Measurements from ENCODE around the gene OR2J2. TPM values are rescaled to one million over a fixed set of nuclear protein-coding genes. Genes with fewer than 3 reads are reported as not detected.
"Not testable (repeated sequence)": the region's sequence is repeated elsewhere in the genome, so short reads cannot be mapped to it uniquely, and the experiment has no call there.

Gene OR2J2
- not detected for total RNA-seq

DNA sequence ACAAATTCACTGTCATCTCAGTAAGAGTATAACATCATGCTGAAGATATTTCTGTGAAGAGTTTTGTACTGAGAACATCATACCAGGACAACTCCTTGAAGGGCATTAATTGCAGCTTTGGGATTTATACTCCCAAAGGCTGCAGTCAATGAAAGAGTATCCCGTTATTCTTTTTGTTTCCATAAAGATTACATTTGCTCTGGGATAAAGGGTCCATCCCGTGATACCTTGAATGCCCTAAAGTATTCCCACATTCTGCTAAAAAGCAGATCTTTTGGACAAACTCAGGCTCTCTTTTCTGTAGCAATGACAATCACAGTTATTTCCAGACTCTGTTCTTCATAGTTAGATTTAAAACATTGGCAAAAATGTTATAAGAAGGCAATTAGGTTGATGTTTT, at the start of gene OR2J2:
Gene OR2J2 (plus strand): TSS at position 301 of the 400 bp plus-strand sequence. CDS start 2,729 bp downstream, outside the sequence.
- DNase-seq (ENCODE audit: low spot score); ATAC-seq (ENCODE audit: low FRiP score): not testable (repeated sequence)

DNA sequence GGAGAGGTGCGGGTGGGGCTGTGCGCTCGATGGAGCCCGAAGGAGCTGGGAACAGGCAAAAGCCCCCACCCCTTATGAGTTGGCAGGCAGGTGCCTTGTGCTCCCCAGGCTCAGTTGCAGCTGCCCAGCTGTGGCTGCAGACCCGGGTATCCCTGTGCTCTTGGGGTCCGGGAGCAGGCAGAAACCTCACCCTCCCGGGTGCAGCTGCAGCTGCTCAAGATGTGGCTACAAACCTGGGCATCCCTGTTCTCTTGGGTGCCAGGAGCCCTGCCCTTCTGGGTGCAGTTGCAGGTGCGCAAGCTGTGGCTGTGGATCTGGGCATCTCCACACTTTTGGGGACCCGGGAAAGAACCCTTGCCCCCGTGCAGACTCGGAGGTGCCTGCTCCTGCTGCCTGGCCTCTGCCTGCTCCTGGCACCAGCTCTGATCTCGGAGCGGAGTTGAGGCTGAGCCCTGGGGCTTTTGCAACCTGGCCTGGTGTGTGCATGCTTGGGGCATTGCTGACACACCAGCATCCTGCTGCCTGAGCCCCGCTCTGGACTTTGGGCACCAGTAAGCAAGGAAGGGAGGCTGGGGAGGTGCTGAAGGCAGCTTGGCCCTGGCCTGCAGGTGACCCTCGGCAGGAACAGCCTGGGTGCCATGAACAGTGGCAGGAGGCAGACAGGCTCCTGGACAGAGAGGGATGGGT, 41.2 kb upstream of the OR2J2 start:
- no peak for DNase-seq (ENCODE audit: low spot score)
- TF ChIP-seq, protein P1, sequence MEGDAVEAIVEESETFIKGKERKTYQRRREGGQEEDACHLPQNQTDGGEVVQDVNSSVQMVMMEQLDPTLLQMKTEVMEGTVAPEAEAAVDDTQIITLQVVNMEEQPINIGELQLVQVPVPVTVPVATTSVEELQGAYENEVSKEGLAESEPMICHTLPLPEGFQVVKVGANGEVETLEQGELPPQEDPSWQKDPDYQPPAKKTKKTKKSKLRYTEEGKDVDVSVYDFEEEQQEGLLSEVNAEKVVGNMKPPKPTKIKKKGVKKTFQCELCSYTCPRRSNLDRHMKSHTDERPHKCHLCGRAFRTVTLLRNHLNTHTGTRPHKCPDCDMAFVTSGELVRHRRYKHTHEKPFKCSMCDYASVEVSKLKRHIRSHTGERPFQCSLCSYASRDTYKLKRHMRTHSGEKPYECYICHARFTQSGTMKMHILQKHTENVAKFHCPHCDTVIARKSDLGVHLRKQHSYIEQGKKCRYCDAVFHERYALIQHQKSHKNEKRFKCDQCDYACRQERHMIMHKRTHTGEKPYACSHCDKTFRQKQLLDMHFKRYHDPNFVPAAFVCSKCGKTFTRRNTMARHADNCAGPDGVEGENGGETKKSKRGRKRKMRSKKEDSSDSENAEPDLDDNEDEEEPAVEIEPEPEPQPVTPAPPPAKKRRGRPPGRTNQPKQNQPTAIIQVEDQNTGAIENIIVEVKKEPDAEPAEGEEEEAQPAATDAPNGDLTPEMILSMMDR (IDR thresholded peaks at IDR 0.05): no peak
- no peak for ATAC-seq (ENCODE audit: low FRiP score)

DNA sequence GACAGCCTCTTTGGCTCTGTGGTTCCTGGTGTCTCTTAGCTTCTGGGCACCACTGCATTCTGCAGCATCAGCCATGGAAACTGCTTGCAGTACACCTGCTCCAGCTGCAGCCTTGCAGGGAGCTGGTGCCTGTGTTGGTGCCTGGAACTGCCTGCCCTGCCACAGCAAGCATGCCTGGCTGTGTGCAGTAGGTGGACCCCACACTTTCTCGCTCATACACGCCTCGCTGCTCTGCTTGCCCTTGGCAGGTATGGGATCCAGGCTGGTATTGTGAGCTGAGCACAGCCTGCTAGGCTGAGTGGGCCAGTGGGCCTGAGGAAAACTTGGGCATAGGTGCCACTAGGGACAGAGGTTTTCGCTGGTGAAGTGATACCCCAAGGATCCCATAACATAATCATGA, 40.1 kb upstream of the OR2J2 start:
- no peak for DNase-seq (ENCODE audit: low spot score)
- TF ChIP-seq, protein P1 (IDR thresholded peaks at IDR 0.05): no peak
- ATAC-seq (ENCODE audit: low FRiP score): no peak

DNA sequence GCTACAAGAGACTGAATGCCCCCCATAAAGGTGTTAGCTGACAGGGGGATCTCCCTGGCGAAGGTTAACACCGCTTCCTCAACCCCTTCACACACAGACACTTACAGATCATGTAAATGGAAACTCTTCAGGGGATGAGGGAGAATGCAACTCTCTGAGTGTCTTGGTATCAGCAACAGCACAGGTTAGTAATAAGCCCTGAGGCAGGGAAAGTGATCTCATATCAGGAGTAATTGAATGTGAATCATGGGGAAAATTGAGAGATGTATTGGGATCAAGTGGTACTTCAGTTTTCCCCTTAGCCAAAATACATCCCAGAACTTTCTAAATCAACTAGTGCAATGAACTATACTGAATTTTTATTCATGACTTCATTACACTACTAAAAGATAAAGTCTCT, 39.0 kb upstream of the OR2J2 start:
- TF ChIP-seq, protein P1 (IDR thresholded peaks at IDR 0.05): no peak
- DNase-seq (ENCODE audit: low spot score) (no peak), ATAC-seq (ENCODE audit: low FRiP score) (no peak)

DNA sequence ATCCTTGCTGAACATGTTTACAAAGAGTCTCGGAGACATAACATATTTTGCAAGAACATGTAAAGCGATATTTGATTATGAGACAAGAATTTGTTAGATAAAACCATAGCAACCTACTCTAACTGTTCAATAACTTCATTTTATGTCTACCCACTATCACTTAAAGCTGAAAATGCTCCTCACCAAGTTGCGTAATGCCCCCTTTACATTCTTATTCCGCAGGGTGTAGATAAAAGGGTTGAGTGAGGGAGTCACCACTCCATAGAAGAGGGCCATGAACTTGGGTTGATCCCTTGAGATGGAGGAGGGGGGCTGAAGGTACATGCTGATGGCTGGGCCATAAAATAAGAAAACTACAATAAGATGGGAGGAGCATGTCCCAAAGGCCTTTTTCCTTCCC, 33.0 kb upstream of the OR2J2 start:
- ATAC-seq (ENCODE audit: low FRiP score): no peak
- no peak for DNase-seq (ENCODE audit: low spot score)
- TF ChIP-seq, protein P1 (IDR thresholded peaks at IDR 0.05): no peak

DNA sequence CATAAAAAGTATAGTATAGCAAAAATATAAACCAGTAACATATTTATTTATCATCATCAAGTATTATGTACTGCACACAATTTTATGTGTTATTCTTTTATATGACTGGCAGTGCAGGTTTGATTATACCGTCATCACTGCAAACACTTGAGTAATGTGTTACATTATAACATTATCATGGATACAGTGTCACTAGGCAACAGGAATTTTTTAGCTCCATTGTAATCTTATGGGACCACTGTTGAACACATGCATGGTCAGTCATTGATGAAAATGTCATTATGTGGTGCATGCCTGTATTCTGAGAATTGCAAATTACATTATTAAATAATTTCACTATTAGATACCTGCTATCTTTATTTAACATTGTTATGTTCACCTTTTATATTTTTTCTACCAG, 29.1 kb upstream of the OR2J2 start:
- ATAC-seq (ENCODE audit: low FRiP score): no peak
- TF ChIP-seq, protein P1 (IDR thresholded peaks at IDR 0.05): no peak

DNA sequence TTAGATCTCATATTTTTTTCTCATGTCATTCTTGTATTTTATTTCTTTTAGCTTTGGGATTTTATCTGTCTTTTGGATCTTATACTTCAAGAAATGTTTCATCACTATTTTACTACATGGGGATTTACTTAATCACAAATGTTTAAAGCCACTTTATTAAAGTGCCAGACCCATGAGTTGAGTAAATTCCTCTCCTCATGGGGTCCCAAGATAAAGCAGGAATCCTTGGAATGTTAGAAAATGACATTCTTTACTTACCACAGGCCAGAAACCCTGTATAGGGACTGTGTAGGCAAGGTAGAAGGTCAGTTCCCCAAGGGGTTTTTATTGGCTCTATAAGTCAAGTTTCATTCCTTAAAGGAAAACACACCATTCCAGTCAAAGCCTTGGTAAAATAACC, 28.4 kb upstream of the OR2J2 start:
- DNase-seq (ENCODE audit: low spot score): no peak
- ATAC-seq (ENCODE audit: low FRiP score): no peak
- TF ChIP-seq, protein P1 (IDR thresholded peaks at IDR 0.05): no peak

More for the DNA sequence above, 29.1 kb upstream of the OR2J2 start:
- no peak for DNase-seq (ENCODE audit: low spot score)
